SK-N-MC (cell line): Measurements from ENCODE around the gene ATXN1.

ENCODE experiments used
- EZH2 ChIP-seq: fragments of 200-600 bp; sonication (generic); IDR thresholded peaks from one replicate; pipeline ENCODE4 v1.6.1; 2017; ENCODE audit warnings: antibody characterized with exemption
- FOXP2 ChIP-seq: optimal IDR thresholded peaks from 2 replicates; pipeline ENCODE3; 2011; ENCODE audit warnings: mild to moderate bottlenecking, moderate library complexity; ENCODE audit not compliant: insufficient read depth; ENCODE audit errors: extremely low read length, control extremely low read depth
- POLR2AphosphoS5 ChIP-seq: IDR thresholded peaks from 2 replicates; pipeline ENCODE4 v1.6.1; 2012; ENCODE audit warnings: mild to moderate bottlenecking, low read depth, low read length, borderline replicate concordance

DNA sequence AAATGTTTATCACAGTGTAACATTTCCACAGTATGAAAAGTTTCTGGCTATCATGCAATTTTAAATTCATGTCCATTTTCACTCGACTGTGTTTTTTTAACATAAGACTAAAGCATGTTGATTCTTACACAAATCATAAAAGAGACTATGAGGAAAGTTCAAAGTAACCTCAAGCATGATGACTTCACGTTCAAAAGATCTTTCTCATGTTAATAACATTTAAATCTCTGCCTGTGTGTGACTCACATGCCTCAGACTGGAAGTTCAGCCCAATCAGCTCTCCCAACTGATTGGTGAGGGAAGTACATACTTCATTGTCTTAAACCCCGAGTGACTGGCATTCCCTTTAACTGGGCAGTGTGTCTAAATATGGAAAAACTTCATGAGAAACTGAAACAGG, 37.4 kb downstream of the ATXN1 start:
- TF ChIP-seq FOXP2 (no peak), EZH2 (no peak), POLR2AphosphoS5 (no peak)
